ENCODE measurements around the gene NEDD4.

The NEDD4 gene

GRCh38 chr15:55942332-55942731 is 51.1 kb downstream of the NEDD4 start:
- no peak for DNase-seq (ENCODE audit: extremely low read depth, low read depth)
- TF ChIP-seq CTCF (IDR thresholded peaks at IDR 0.05; ENCODE audit: low read depth, low read length) = no peak

DNA sequence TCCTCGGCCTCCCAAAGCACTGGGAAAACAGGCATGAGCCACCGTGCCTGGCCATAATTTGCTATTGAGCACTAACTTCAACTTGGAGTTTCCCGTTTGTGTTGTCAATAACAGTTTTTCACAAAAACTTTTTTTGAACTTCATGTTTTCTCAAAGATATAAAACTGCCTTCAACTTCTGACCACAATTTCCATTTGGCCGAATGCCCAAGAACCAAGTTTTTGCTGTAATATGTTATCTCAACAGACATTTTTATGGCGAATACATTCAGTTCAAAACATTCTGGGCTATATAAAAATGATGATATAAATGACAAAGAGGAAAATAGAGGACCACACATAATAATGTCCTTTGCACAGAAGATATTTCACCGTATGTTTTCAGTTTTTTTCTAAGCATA is 56.4 kb downstream of the NEDD4 start:
- TF ChIP-seq CTCF (IDR thresholded peaks at IDR 0.05; ENCODE audit: low read depth, low read length) = no peak
- DNase-seq (ENCODE audit: extremely low read depth, low read depth) = no peak

GRCh38 chr15:55928955-55929354 is 64.5 kb downstream of the NEDD4 start:
- TF ChIP-seq CTCF (IDR thresholded peaks at IDR 0.05; ENCODE audit: low read depth, low read length) = no peak

GRCh38 chr15:55921744-55922143 is 71.7 kb downstream of the NEDD4 start:
- TF ChIP-seq CTCF (IDR thresholded peaks at IDR 0.05; ENCODE audit: low read depth, low read length) = no peak
- no peak for DNase-seq (ENCODE audit: extremely low read depth, low read depth)

More at GRCh38 chr15:55928955-55929354, 64.5 kb downstream of the NEDD4 start:
- no peak for DNase-seq (ENCODE audit: extremely low read depth, low read depth)

DNA sequence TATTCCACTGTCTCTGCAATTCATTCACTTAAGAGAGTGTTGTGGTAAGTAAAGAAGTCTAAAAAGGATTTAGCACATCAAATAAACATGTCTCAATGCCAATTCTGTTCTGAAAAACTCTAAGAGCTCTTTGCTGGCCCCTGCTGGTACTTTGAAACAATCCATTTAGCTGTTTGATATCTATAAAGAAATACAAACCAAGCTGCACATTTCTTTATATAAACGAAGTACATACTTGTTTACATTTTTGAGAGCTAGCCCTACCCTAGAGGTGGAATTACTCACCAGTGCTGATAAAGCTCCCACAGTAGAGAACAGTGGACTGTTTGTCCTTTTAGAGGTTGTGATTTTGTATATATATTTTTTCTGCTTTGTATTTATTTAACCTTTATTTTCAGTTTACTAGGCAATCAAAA is 75.5 kb downstream of the NEDD4 start:
- DNase-seq (ENCODE audit: extremely low read depth, low read depth) = peak; percentile 87
- peak; percentile 71 for TF ChIP-seq CTCF (IDR thresholded peaks at IDR 0.05; ENCODE audit: low read depth, low read length)

- TF ChIP-seq CTCF (IDR thresholded peaks at IDR 0.05; ENCODE audit: low read depth, low read length) = no peak
- peak; percentile 67 for DNase-seq (ENCODE audit: extremely low read depth, low read depth)
Observed at GRCh38 chr15:55916666-55917409, 76.6 kb downstream of the NEDD4 start.

GRCh38 chr15:55915876-55916567 is 77.4 kb downstream of the NEDD4 start:
- no peak for TF ChIP-seq CTCF (IDR thresholded peaks at IDR 0.05; ENCODE audit: low read depth, low read length)
- DNase-seq (ENCODE audit: extremely low read depth, low read depth) = no peak

Data from AG09319 (cell line).